ENCODE results near the gene FLVCR2.
"Not testable (repeated sequence)": the region's sequence is repeated elsewhere in the genome, so short reads cannot be mapped to it uniquely, and the experiment has no call there.

FLVCR2 gene

GRCh38 chr14:75600100-75600499 is 21.7 kb downstream of the FLVCR2 start:
- DNase-seq: not testable (repeated sequence)

DNA sequence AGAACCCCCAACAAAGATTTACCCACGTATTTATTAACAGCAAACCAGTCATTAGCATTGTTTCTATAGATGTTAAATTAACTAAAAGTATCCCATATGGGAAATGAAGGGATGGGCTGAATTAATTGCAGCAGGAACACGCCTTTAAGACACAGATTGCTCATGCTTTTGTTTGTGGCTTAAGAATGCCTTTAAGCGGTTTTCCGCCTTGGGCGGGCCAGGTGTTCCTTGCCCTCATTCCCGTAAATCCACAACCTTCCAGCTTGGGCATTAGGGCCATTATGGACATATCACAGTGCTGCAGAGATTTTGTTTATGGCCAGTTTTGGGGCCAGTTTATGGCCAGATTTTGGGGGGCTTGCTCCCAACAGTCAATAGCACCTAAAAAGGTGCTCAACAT is 22.6 kb downstream of the FLVCR2 start:
- DNase-seq: not testable (repeated sequence)

GRCh38 chr14:75602503-75602902 is 24.1 kb downstream of the FLVCR2 start:
- no peak for DNase-seq

DNA sequence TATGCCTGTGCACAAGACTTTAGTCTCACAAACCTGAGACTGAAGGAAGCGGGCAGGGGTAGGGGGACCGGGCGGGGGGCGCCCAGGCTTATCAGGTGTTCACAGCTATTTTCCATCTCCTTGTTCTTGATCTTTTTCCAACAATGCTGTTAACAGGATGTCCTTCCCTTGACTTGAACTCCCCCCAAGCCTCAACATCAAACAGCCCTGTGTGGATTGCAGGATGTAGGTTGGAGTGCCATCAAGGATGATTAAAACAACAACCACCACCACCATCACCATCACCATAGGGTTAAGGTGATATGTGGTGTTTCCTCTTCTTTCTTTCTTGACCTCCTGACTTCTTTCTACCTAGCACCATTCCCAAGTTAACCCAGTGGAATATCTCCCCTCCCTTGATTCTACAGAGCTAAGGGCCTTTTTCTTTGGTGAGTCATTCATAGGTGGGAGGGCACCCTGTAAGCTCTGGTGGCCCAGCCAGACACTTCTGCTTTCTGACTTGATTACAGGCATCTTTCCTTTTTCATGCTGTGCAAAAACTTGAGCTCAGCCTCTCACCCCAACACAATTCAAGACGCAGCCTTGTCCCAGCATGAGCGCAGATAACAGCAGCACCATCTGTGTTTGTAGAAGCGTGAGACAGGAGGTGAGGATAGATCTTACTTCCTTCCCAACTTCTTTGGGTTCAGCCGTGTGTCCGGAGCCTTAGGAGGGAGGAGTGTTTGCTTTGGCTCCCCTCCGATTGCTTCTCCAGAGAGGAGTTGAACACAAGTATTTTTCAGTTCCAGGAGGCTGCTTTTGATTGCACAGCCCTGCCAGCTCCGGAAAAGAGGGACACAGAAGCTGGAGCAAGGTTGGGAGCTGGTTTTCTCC is 26.8 kb downstream of the FLVCR2 start:
- no peak for DNase-seq

DNA sequence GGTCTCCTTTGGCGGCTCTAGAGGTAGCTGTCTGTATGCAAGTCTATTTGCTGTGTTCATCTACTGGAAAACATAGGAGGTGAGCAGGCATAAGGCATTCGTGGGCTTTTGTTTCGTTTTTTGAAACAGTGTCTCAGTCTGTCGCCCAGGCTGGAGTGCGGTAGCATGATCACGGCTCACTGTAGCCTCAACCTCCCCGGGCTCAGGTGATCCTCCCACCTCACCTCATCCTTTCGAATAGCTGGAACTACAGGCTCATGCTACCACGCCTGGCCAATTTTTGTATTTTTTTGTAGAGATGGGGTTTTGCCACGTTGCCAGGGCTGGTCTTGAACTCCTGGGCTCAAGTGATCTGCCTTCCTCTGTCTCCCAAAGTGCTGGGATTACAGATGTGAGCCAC is 27.5 kb downstream of the FLVCR2 start:
- DNase-seq: no peak

DNA sequence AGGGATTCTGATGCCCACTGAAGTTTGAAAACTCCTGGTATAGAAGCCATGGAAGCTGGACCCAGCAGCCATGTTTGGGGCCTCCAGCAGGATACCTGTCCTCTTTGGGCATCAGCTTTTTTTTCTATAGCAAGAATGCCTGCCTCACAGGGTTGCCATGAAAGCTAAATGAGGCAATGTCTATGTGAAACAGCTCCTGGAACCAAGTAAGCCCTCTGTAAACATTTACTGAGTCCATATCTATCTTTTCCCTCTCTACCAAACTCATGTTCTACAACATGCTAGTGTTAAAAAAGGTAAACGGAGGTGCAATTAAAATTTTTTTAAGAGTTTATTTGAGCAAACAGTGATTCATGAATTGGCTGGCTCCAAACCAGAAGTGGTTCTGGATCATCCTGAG is 28.6 kb downstream of the FLVCR2 start:
- no peak for DNase-seq

DNA sequence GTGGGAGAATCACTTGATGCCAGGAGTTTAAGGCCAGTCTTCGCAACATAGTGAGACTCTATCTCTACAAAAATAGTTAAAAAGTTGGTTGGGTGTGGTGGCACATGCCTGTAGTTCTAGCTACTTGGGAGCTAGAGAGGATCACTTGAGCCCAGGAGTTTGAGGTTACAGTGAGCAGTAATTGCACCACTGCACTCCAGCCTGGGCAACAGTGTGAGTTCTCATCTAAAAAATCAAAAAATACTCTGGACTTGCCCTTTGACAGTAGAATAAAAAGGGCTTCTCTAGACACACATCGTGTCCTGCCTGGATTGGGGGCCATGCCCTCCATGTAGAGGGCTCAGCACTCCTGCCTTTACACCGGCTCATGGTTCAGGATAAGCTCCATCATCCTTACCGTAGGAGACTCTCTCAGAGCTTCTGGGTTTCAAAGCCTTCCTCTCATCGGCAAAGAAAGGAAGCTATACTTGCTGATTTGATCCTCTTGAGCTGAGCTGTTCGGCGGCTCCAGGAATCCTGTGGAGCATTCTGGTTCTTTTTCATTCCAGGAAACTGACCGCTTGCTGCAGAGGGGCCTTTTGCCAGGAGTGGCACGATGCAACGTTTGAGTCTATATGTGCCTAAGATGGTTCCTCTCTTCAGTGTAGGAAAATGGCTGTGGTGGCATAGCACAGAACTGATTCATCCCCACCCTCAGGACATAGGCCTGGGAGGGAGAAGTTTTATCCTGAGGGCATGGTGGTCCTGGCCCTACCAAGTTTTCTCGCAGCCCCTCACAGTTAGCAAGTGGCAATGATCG is 29.6 kb downstream of the FLVCR2 start:
- DNase-seq: no peak

DNA sequence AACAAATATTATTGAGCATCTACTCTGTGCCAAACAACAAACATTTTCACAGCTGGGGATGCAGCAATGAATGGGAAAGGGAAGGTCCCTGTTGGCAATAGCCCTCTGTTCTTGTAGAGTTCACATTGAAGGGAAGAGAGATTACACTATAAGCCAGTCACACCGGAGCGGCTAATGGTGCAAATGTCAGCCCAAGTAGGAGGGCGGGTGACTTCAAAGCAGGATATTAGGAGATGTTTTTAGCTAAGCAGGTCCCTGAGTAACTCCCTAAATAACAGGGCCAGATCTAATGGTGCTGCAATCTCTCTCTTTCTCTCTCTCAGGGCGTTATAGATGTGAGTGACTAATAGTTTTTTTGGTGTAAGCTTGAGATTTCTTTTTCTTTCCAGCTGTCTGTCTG is 30.7 kb downstream of the FLVCR2 start:
- DNase-seq: no peak

- DNase-seq: no peak
Measured at GRCh38 chr14:75609606-75610475, 31.4 kb downstream of the FLVCR2 start.

DNA sequence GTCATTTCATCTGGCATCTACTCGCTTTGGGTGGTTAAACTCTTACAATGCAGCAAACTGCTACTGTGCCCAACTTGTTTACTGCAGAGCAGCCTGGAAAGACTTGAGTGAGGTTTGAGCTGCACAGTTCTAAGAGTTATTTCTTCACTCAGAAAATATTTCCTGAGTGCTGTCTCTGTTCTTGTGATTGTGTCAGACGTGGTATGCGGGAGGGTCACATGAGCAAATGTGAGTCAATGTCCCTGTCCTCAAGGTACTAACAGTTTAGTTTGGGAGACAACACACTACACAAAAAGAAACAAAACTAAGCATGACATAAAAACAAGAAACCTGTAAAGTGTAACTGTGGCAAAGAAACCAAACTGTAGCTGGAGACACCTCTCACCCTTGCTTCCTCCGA is 32.4 kb downstream of the FLVCR2 start:
- no peak for DNase-seq

GRCh38 chr14:75612157-75612556 is 33.7 kb downstream of the FLVCR2 start:
- no peak for DNase-seq

DNA sequence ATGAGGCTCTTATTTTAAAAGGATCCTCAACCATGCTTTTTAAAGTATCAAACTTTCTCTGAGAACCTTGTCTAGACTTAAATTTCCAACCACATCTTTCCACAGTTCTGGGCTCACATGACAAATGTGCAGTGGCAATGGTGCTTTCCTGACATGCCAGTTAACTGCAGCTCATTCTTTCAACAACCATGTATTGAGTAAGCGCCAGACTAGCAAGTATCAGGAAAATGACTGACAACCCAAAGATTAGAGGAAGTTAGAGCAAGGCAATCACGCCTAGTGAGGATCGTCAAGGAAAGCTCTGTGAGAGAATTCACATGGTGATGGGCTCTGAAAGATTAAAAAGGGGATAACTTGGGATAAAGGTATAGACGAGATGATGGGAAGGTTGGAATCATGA is 35.8 kb downstream of the FLVCR2 start:
- no peak for DNase-seq

GRCh38 chr14:75615200-75615599 is 36.8 kb downstream of the FLVCR2 start:
- DNase-seq: no peak

- DNase-seq: no peak
Measured at GRCh38 chr14:75619548-75619947, 41.1 kb downstream of the FLVCR2 start.

GRCh38 chr14:75625034-75625433 is 46.6 kb downstream of the FLVCR2 start:
- DNase-seq: no peak

- DNase-seq: no peak
Measured at GRCh38 chr14:75626396-75626795, 48.0 kb downstream of the FLVCR2 start.

GRCh38 chr14:75626863-75627262 is 48.4 kb downstream of the FLVCR2 start:
- DNase-seq: no peak

- DNase-seq: no peak
Measured at GRCh38 chr14:75627406-75627805, 49.0 kb downstream of the FLVCR2 start.

DNA sequence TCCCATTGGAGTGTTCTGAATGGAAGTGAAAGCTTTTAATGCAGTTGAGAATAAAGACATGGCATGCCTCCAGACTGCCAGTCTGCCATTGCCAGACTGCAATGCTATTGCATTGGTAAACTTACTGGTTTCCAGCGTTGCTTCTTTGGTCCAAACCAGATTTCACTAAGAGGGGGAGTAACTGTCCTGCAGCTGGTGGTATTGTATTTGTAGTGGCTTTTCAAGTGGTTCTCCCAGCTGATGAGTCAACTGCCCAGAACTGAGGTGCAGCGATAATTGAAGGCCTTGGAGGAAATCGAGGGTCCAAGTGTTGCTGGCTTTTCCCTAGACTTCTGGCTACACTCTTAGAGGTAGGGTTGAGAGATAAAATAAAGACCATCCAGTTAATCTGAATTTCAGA is 50.4 kb downstream of the FLVCR2 start:
- DNase-seq: no peak

- DNase-seq: no peak
Measured at GRCh38 chr14:75630695-75631452, 52.5 kb downstream of the FLVCR2 start.

GRCh38 chr14:75631453-75631831 is 53.0 kb downstream of the FLVCR2 start:
- no peak for DNase-seq

DNA sequence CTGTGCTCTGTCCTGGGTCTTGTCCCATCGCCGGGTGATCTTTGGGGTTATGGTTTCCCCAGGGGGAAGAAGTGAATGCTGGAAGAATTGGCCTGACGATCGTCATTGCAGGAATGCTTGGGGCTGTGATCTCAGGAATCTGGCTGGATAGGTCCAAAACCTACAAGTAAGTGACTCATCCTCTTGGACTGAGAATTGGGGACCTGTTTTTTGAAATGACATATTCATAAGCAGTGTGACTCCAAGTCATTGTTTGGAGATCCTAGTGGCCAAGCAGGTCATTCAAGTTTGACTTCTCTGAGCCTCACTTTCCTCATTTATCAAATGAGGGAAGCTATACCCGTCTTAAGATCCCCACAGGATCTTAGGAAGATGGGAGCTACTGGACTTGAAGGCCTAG is 56.4 kb downstream of the FLVCR2 start:
- DNase-seq: no peak
